Endothelial cell of umbilical vein (primary cell): Measurements from ENCODE around the gene SLC7A6. TPM values are rescaled to one million over a fixed set of nuclear protein-coding genes. Genes with fewer than 3 reads are reported as not detected.

ENCODE experiments used
- BruUV-seq: library from RNA; stranded (reverse); fragments of 400-500 nt; replicated peaks from 2 replicates; lab custom pipeline; 2021; lab: Mats Ljungman, UMichigan
- CTCF ChIA-PET: fragments of 300-600, 350-600 bp; sonication (Branson Sonifier 250); formaldehyde crosslinking; loops from one replicate; lab custom pipeline; 2021; ENCODE audit warnings: antibody characterized with exemption, inconsistent platforms; lab: Charles Lee
- POLR2A ChIA-PET: fragments of 300-600, 350-600 bp; sonication (Branson Sonifier 250); formaldehyde crosslinking; loops from one replicate; lab custom pipeline; 2021; ENCODE audit warnings: antibody characterized with exemption, inconsistent platforms; lab: Charles Lee
- DNase-seq: peaks from one replicate; pipeline ENCODE4 v3.0.0-alpha.2; 2011; ENCODE audit warnings: low read depth, low spot score
- FAIRE-seq: peaks from 2 replicates; lab custom pipeline; 2011; peaks lifted over from hg19 to GRCh38; lab: Jason Lieb, UNC
- H2AFZ ChIP-seq: 2 replicates; pipeline ENCODE4 v1.6.0; 2012; ENCODE audit warnings: low read depth, low read length, control low read depth, inconsistent platforms
- H3K27ac ChIP-seq: 2 replicates; pipeline ENCODE4 v1.5.1; 2011; ENCODE audit warnings: low read depth, mild to moderate bottlenecking, control low read depth, low read length, moderate library complexity; ENCODE audit not compliant: insufficient read depth
- H3K27me3 ChIP-seq, 2 experiments: 2 replicates each; pipeline versions ENCODE4 v1.6.0 to v1.6.1; 2011; ENCODE audit warnings: low read length in 2 of 2, mixed read lengths in 1 of 2; ENCODE audit not compliant: control insufficient read depth in 2 of 2, insufficient read depth in 2 of 2
- H3K36me3 ChIP-seq, 2 experiments: 2 replicates in 1 of 2; 3 replicates in 1 of 2; pipeline ENCODE4 v1.5.1; 2011; ENCODE audit warnings: low read length in 2 of 2, mild to moderate bottlenecking in 1 of 2, moderate library complexity in 1 of 2; ENCODE audit not compliant: control insufficient read depth in 2 of 2, insufficient read depth in 2 of 2; ENCODE audit errors: extremely low read depth in 1 of 2
- H3K4me1 ChIP-seq: 3 replicates; pipeline ENCODE4 v1.5.1; 2011; ENCODE audit warnings: mild to moderate bottlenecking, low read length; ENCODE audit not compliant: control insufficient read depth, insufficient read depth; ENCODE audit errors: extremely low read depth
- H3K4me2 ChIP-seq: 2 replicates; pipeline ENCODE4 v1.6.1; 2011; ENCODE audit warnings: low read length, control low read depth, mixed read lengths; ENCODE audit not compliant: insufficient read depth
- H3K4me3 ChIP-seq, 3 experiments: fragments of 200-600 bp in 1 of 3; sonication (generic), shearing (Covaris generic) in 1 of 3; replicated peaks in 1 of 3; 2 replicates each; pipeline ENCODE4 v1.5.1; 2011 to 2016; ENCODE audit warnings: control low read depth in 3 of 3, low read length in 3 of 3, mild to moderate bottlenecking in 2 of 3, inconsistent platforms in 1 of 3, low read depth in 1 of 3, moderate library complexity in 1 of 3; ENCODE audit not compliant: insufficient read depth in 1 of 3
- H3K79me2 ChIP-seq: 2 replicates; pipeline ENCODE4 v1.6.0; 2012; ENCODE audit warnings: low read length, inconsistent platforms; ENCODE audit not compliant: control insufficient read depth, insufficient read depth
- H3K9ac ChIP-seq: replicated peaks from 2 replicates; pipeline ENCODE3; 2011; ENCODE audit warnings: low read length, control low read depth; ENCODE audit not compliant: insufficient read depth; ENCODE audit errors: extremely low read depth
- H3K9me1 ChIP-seq: replicated peaks from 3 replicates; pipeline ENCODE4 v1.6.0; 2011; ENCODE audit warnings: mild to moderate bottlenecking, low read length; ENCODE audit not compliant: control insufficient read depth, insufficient read depth; ENCODE audit errors: extremely low read depth
- H3K9me3 ChIP-seq: replicated peaks from 2 replicates; pipeline ENCODE4 v1.5.1; 2012; ENCODE audit warnings: low read length, inconsistent platforms; ENCODE audit not compliant: control insufficient read depth, insufficient read depth
- H4K20me1 ChIP-seq: replicated peaks from 2 replicates; pipeline ENCODE3; 2011; ENCODE audit warnings: mild to moderate bottlenecking, low read length; ENCODE audit not compliant: control insufficient read depth, insufficient read depth; ENCODE audit errors: extremely low read depth
- CTCF ChIP-seq, 2 donors: IDR thresholded peaks; 1 replicate in 1 of 2; 2 replicates in 1 of 2; pipeline ENCODE4 v1.5.1; 2011; ENCODE audit warnings: low read length in 2 of 2, mild to moderate bottlenecking in 2 of 2, moderate library complexity in 2 of 2, control low read depth in 1 of 2, inconsistent platforms in 1 of 2, low read depth in 1 of 2; ENCODE audit not compliant: insufficient read depth in 1 of 2; ENCODE audit errors: extremely low read depth in 1 of 2
- EZH2 ChIP-seq: IDR thresholded peaks from 2 replicates; pipeline ENCODE4 v1.6.1; 2012; ENCODE audit warnings: borderline replicate concordance, low read depth, mild to moderate bottlenecking, moderate library complexity, low read length, inconsistent platforms; ENCODE audit not compliant: severe bottlenecking
- FOS ChIP-seq: IDR thresholded peaks from 2 replicates; pipeline ENCODE4 v1.6.1; 2011; ENCODE audit warnings: mild to moderate bottlenecking, low read length, moderate library complexity, borderline replicate concordance; ENCODE audit not compliant: insufficient read depth
- GATA2 ChIP-seq: IDR thresholded peaks from 2 replicates; pipeline ENCODE4 v1.7.0; 2011; ENCODE audit warnings: low read depth, mild to moderate bottlenecking, moderate library complexity, mixed read lengths, low read length; ENCODE audit not compliant: insufficient read length, insufficient read depth
- JUN ChIP-seq: IDR thresholded peaks from 2 replicates; pipeline ENCODE4 v1.6.1; 2011; ENCODE audit warnings: borderline replicate concordance, low read depth; ENCODE audit not compliant: insufficient read length, insufficient read depth
- MAX ChIP-seq: IDR thresholded peaks from 2 replicates; pipeline ENCODE4 v1.6.1; 2011; ENCODE audit not compliant: insufficient read depth, insufficient read length
- MYC ChIP-seq: IDR thresholded peaks from one replicate; pipeline ENCODE4 v1.6.1; 2011; ENCODE audit warnings: mild to moderate bottlenecking, low read depth, low read length
- POLR2A ChIP-seq: IDR thresholded peaks from 2 replicates; pipeline ENCODE4 v1.6.1; 2012; ENCODE audit warnings: low read depth, mild to moderate bottlenecking, control low read depth, low read length
- POLR2AphosphoS5 ChIP-seq: IDR thresholded peaks from 2 replicates; pipeline ENCODE4 v1.6.1; 2012; ENCODE audit warnings: low read depth, mild to moderate bottlenecking, control low read depth, low read length, moderate library complexity; ENCODE audit not compliant: insufficient read depth
- dilution Hi-C: fragments of 300-500 bp; cut with MboI; formaldehyde crosslinking; loops from one replicate; pipeline ENCODE4 v1.15.0; 2019; ENCODE audit warnings: low sequenced_read_pairs; ENCODE audit not compliant: extremely low pct_ligation_motif_present
- intact Hi-C: fragments of 100-400 bp; cut with micrococcal nuclease; formaldehyde crosslinking; loops from one replicate; pipeline ENCODE4 v1.10.0; 2022
- polyA plus RNA-seq, 4 experiments: library from polyadenylated mRNA; depleted of rRNA in 3 of 4; stranded (reverse) in 3 of 4; unstranded in 1 of 4; fragments of >200 nt; gene quantifications; 2 replicates each; pipeline versions ENCODE4 v1.2.1 to v1.2.3, GENCODE V29; 2011 to 2012; ENCODE audit warnings: missing spikeins in 1 of 4
- total RNA-seq: library from RNA; stranded (reverse); gene quantifications from 2 replicates; pipeline ENCODE4 v1.2.3, GENCODE V29; 2021

The SLC7A6 gene
- total and polyA plus RNA-seq, 2 donors (not counting 3 experiments of a cell fraction or from before 2014, with no cell fraction given), result 68.0 to 86.5 TPM

DNA sequence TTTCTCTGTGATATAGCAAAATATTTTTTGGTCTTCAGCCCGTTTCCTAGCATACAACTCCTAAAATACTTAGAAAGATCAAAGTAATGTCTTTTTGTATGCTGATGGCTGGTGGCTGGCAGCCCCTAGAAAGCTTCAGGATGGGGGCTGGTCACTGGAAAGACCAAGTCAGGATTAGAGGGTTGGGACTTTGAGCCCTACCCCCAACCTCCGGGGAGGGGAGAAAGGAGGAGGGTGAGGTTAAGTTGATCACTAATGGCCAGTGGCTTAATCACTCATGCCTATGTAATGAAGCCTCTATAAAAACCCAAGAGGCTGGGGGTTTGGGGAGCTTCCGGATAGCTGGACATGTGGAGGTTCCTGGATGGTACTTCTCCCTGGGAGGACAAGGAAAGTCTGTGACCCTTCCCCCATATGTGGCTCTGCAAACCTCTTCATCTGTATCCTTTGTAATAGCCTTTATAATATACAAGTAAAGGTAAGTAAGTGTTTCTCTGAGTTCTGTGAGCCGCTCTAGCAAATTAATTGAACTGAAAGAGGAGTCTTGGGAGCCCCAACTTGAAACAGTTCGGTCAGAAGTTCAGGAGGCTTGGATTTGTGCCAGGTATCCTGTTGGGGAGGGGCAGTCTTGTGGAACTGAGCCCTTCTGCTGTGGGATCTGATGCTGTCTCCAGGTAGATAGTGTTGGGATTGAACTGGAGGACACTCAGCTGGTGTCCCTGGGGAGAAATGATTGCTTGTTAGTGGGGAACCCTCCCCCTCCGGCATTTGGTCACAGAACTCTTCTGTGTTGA, 3.5 kb downstream of the SLC7A6 start:
- BruUV-seq, result no TSS peak
- FAIRE-seq, result peak; percentile 12
- intact Hi-C loops (no loop called here), dilution Hi-C loops (no loop called here)
- Histone ChIP-seq H3K4me1 (peaks cover 25% of the 10 kb centered on the region), H3K27me3 (no peaks in the 10 kb centered on the region), H2AFZ (no peak overlapping the region), H3K27ac (no peak overlapping the region), H3K79me2 (peaks cover 82% of the 10 kb centered on the region), H3K9ac (no peak overlapping the region), H3K4me3 (no peak overlapping the region), H3K9me3 (no peaks in the 10 kb centered on the region), H3K36me3 (peaks cover 0 to 8% of the 10 kb centered on the region in 2 experiments), H4K20me1 (no peaks in the 10 kb centered on the region), H3K9me1 (no peaks in the 10 kb centered on the region), H3K4me2 (no peak overlapping the region)
- TF ChIP-seq FOS, result no peak
- TF ChIP-seq MYC, result no peak
- TF ChIP-seq GATA2, result no peak
- no peak for TF ChIP-seq MAX
- no peak for TF ChIP-seq JUN
- TF ChIP-seq POLR2AphosphoS5, result no peak
- TF ChIP-seq CTCF (IDR thresholded peaks at IDR 0.05; ENCODE audit: extremely low read depth in 1 of 2, insufficient read depth in 1 of 2, low read depth in 1 of 2, low read length in 2 of 2), result no peak
- no peak for TF ChIP-seq POLR2A
- TF ChIP-seq EZH2, result no peak
- DNase-seq, result no peak
- POLR2A ChIA-PET, result no interaction called here
- CTCF ChIA-PET, result no interaction called here
